Hematopoietic multipotent progenitor cell treated with erythropoietin and hydrocortisone succinate and interleukin-3 and kit ligand, for 4 days (in vitro differentiated cells): ENCODE measurements around the gene LZTS2.

Source experiments
- DNase-seq: peaks from one replicate; pipeline ENCODE4 v3.0.0-alpha.2; 2015

Gene LZTS2

DNA sequence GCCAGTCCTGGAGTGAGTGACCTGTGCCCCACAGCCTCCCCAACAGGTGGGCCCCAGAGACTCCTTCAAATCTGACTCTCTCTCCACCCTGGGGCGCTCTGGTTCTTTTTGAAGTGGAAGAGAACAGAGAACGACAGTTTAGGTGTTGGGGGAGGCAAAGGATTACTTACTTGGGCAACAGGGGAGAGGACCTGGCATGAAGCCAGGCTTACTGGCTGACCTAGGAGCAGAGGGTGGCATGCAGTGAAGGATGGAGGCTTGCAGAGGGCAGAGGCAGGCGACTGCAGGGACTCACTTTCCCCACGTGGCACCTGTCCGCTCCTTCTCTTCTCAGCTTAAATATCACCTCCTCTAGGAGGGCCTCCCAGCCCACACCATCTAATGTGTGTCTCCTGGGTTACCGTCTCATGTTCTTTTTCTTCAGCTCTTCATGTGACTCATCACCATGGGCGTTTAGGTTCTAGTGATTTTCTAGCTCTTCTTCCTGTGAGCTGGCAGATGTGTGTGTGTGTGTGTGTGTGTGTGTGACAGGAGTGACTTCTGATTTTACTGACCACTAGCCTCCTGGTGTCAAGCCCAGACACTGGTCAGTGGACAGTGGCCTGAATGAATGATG is 15.5 kb downstream of the LZTS2 start:
- DNase-seq, result peak; percentile 35

DNA sequence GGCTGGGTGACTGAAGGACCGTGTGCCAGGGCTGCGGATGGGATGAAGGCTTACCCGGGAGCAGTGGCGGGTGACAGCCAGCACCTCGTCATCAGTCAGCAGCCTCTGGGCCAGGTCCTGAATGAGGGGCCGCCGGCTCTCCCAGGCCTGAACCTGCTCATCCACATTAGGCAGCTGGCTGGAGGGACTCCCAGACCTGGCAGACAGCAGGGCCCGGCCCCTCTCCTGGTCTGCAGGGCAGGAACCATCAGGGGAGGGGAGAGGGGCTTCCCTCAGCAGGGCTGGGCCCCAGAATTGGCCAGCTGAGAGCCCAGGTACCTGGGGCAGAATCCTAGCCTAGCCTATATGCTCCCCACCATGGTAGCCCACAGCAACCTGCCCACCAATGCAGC is 16.0 kb downstream of the LZTS2 start:
- DNase-seq, result no peak

DNA sequence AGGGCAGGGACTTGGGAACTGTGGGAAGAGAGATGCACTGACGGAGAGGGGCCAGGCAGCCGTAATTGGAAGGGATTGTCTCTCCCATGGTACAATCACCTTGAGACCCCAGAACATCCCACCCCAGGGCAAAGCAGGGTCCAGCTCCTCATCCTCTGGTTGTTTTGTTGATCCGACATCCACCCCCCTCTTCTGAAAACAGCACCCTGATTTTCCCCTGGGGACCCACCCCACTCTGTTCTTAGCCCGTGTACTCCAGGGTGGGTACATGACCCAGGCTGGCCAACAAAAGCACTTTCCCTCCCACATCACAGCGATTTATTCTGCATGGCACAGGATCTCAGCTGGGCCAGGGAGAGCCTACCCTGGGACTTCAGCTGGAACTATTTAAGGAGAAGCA is 17.2 kb downstream of the LZTS2 start:
- no peak for DNase-seq

DNA sequence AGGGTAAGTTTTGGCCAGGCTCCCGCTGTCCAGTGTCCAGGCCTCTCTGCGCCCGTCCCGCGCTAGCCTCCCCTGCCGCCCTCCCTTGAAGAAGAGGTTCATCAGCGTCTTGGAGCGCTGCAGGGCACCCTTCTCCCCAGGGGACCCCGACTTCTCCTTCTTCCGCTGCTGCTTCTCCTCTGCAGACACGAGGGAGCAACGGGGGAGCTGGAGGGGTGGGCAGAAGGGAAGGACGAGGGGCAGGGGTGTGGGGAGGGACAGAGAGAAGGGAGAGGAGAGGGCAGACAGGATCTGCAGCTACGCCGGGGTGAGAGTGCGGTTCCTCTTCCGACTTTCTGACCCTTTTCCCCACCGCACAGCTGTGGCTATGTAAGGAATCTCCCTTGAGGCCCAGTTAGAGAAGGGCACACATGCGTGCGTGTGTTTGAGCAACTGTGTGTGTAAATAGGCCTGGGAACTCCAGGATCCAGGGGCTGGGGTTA is 18.6 kb downstream of the LZTS2 start:
- DNase-seq, result no peak

DNA sequence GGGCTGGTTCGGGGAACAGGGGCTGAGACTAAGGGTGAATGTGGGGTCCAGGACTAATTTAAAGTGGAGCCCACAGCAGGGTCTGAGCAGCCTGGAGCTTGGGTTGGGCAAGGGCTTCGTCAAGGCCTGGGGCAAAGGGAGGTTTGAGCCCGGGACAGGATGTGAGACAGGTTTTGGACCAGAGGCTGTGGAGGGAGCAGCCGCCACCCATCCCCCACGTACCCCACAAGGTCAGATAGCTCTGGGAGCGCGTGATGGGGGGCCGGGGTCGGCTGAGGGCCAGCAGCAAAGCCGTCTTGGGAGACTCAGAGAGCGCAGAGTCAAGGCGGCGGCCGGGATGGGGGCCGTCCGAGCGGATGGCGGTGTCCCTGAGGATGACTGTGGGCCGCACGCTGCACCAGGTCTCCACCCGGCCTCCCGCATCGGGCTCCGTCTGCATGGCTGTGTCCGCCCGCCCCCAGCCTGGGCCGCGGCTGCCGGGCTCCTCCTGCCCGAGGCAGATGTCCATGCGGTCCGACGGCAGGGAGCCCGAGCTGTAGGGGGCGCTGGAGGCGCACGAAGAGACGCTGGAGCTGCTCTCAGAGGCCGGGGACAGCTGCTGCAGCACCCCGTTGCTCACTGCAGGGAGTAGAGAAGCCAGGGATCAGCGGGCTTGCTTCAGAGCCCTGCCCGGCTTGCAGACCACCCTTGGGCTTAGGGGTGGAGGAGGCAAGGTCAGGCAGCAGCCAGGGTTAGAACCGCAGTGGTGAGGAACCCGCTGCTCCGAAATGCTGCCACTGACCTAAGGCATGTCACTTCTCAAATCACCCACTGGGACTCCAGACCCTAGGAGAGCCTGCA is 19.2 kb downstream of the LZTS2 start:
- peak; percentile 93 for DNase-seq

DNA sequence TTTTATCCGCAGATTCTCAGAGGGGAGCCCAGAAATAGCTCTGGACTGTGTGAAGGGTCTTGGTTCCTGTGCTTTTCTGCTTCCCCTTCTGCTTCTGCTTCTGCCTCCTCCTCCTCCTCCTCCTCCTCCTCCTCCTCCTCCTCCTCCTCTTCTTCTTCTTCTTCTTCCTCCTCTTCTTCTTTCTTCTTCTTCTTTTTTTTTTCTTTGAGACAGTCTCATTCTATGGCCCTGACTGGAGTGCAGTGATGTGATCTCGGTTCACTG is 19.8 kb downstream of the LZTS2 start:
- no peak for DNase-seq

DNA sequence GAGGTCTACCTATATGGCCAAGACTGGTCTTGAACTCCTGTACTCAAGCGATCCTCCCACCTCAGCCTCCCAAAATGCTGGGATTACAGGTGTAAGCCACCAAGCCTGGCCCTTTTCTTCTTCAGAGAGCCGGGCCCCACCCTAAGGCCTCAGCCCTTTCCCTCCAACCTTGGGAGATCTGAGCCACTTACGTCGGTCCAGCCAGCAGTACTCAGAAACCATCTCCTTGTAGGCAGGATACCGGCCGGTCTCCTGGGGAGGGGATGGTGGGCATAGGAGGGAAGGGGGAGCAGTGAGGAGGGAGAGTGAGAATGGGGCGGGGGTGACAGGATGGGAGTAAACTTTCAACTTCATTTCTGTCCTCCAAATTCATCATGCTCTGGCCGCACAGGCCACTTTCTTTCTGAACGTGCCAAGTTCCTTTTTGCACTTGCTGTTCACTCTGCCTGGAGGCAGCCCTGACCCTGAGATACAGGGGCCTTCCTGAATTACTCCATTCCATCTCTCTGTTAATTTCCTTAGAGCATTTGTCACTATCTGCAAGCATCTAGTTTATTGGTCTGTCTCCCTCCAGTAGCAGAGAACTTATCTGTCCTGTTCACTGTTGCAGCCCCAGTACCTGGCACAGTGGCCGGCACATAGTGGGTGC is 20.9 kb downstream of the LZTS2 start:
- no peak for DNase-seq

DNA sequence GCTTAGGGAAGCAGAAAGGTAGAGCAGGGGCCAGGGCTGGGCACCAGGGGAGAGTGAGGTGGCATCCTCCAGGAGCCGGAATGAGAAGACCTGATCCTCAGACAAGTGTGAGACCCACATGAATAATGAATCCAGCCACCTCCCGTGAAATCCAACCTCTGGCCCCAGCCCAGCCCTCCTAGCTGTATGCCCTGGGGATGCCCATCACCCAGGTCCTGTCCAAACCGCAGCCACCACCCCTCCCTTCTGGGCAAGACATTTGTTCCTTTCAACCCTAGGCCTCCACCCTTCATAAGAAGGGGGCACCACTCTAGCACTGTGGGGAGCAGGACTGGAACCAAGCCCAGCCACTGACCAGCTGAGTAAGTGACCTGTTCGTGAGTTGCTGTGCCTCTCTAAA is 21.6 kb downstream of the LZTS2 start:
- DNase-seq, result no peak

DNA sequence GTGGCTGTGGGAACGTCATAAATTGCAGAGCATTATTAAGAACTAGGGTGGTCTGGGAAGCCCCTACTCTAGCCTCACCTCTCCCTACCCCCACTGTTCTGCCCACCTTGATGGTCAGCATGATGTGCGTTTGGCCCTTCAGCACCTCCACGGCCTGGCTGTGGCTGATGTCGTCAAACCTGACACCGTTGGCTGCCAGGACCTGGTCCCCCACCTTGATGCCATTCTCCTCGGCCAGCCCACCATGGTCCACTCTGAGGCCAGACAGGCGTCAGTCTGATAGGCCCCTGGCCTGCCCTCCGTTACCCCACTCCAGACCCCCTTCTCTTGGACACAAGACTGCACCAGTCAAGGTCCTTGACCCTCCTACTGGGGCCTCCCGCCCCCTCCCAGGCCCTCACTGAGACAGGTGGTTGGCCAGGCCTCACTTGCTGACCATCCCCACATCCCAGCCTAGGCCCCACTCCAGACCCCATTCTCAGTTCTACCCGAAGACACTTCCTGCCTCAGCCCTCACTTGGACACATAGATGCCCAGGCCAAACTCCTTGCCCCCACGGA is 22.2 kb downstream of the LZTS2 start:
- DNase-seq, result no peak

DNA sequence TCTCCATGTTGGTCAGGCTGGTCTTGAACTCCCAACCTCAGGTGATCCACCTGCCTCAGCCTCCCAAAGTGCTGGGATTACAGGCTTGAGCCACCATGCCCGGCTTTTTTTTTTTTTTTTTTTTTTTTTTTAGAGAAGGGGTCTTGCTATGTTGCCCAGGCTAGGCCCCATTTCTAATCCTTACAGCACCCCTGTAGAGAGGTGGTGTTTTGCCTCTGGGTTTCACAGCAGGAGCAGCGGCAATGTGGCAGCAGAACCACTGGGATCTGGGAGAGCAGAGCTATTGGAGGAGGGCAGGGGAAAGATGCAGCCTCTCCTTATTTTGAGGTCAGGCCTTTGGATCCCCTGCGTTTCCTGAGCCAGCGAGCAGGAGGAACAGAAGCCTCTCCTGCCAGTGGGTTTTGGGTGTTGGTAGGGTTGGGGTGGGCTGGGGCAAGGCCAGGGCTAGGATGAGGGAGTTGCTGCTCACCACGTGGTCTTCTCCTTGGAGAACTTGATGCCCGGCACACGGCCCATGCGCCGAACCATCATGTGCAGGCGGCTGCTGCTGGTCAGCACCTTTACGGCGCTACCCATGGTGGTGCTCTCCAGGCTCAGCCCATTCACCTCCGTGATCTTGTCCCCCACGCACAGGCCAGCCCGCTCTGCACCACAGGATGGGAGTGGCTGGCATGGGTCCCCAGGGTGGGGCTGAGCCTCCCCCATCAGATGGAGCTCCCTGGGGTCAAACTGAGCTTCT is 23.5 kb downstream of the LZTS2 start:
- DNase-seq, result no peak

DNA sequence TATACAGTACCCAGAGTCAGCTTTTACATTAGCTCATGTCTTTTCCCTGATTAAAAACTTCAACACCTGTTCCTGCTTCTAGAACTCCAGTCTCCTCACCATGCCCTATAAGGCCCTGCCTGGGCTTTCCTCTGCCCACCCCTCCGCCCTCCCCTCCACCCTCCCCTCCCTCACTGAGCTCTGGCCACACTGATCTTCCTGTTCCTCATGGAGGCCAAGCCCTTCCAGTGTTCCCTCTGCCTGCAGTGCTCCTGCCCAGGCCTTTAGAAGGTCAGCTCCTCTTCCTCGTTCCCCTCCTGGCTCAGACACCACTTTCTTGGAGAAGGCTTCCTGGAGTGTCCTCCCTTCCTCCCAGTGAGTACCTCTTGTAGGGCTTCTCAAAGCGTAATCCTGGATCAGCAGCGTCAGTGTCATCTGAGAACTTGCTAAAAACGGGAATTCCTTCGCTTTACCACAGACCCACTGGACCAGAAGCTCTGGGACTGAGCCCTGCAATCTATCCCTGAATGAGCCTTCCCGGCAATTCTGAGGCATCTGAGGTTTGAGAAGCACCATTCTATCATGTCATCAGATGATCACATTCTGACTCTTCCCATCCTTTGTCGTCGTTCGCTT is 27.6 kb downstream of the LZTS2 start:
- DNase-seq, result no peak

DNA sequence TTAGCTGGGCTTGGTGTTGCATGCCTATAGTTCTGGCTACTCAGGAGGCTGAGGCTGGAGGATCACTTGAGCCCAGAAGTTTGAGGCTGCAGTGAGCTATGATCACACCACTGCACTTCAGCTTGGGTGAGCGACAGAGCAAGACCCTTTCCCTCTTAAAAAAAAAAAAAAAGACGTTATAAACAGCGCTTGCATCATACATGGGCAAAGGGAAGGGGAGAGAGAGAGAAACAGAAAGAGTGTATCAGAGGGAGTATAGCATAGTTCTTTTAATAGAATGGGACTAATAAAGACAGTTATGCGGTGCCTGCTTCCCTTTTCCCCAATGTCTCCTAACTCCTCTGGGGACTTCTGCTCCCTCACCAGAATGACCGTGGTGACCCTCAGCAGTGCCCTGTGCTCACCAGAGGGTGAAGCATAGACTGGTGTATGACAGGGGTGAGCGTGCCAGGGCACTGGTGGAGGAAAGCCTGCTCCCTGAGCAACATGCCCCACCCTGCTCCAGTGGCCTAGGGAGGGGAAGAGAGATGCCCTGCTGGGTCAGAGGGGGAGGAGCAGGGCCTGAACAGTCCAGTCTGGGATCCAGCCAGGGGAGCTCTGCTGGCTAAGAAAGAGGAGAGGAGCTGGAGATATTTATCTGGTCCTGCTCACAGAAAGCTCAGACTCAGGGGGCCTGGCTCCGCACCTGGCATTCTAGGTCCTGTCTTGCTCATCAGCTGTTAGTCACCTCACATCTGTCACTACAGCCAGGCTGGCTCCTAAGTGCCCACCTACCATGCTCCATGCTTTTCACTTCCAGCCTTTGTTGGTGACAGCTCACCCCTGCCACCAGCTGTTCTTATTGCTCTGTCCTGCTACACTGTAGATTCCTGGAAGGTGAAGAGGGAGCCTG is 29.1 kb downstream of the LZTS2 start:
- DNase-seq, result no peak

DNA sequence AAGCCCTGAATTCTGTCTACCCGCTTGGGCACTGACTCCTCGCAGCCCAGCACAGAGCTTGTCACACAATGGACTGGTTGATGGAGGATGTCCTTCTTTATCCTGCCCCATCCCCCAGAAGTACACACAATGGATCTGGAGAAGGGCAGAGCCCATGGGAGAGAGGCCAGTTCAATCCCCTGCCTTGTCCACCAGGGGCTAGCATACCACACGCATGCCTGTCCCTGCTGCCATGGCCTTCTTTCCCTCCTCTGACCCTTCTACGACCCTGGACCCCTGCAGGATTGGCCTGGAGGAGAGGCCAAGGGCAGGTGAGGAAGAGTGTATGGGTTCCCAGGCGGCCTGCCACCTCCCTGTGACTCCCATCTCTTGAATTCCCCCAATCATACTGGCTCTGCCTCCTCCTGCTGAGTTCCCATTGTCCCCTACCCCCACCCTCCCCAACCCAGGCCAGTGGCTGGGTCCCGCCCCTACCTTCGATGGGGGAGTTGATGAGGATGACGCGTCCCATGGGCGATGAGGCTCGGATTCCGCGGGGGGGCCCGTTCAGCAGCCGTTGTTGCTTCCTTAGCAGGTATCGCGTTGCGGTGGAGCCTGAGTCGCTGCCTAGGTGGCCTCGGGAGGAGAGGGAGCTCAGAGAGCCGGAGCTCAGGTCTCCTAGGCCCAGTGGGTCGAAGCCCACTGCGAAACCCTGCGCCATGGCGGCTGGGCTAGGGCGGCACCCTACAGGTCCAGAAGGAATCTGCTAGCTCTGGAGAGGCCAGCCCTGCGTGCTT is 30.1 kb downstream of the LZTS2 start:
- no peak for DNase-seq

DNA sequence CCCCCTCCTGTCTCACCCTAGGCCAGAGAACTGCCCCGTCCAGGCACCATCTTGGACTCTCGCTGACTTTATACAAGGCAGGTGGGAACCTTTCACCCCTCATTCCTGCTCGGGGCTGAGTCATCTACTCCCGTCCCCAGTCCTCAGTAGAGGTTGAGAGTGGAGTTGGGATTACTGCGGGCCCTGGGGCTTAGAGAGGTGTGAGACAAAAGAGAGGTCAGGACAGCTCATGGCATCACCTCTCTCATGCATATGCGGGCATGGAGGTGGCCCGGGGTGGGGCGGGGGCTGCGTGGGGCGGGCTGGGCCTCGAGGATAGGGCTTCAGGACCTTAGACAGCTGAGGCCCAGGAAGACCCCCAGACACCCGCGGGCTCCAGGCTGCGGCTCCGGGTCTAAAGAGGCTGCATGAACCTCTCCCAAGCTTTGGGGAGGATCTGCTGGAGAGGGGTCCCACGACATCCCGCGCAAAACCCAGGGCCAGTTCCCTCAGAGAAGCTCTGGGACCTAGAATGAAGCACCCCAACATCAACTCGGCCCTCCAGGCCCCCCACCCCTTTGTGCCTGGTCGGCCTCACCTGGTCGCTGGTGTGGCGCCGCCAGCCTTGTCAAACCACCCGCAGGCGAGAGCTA is 31.0 kb downstream of the LZTS2 start:
- no peak for DNase-seq

DNA sequence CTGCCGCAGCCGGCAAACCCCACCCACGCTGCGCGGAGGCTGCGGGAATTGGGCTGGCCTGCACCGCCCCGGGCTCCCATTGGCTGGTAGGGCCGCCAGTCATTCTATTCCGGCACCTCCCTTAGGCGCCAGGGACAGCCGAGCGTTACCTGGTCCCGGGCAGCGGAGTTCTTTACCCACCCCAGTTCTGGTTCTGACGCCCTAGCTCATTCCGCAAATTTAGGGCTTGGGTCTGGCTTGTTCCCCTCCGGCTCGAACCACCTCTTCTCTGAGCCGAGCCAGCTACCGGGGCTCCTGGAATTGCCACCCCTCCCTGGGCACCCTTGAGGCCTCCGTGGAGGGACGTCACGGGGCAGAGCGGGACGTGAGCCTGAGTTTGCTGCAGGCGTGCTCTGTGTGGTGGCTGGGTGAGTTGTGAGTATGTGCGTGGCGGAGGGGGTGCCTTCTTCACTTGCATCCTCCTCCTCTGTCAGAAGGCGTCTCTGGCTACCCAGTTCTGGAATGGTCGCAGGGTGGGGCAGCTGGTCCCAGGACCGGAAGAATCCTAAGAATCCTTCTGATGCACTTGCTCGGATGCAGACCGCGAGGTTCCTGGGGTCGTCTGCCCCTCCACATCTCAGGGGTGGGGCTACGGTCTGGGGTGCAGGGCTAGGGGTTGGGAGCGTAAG is 31.7 kb downstream of the LZTS2 start, which contains the start of the genes PDZD7 and SFXN3:
Gene PDZD7, minus strand, starts transcription at position 2 of the 668 bp plus-strand sequence. CDS start 910 bp downstream, outside the sequence.
Gene SFXN3, plus strand, starts transcription at position 107 of the 668 bp plus-strand sequence. CDS start 3,461 bp downstream, outside the sequence.
- DNase-seq, result peak; percentile 93

DNA sequence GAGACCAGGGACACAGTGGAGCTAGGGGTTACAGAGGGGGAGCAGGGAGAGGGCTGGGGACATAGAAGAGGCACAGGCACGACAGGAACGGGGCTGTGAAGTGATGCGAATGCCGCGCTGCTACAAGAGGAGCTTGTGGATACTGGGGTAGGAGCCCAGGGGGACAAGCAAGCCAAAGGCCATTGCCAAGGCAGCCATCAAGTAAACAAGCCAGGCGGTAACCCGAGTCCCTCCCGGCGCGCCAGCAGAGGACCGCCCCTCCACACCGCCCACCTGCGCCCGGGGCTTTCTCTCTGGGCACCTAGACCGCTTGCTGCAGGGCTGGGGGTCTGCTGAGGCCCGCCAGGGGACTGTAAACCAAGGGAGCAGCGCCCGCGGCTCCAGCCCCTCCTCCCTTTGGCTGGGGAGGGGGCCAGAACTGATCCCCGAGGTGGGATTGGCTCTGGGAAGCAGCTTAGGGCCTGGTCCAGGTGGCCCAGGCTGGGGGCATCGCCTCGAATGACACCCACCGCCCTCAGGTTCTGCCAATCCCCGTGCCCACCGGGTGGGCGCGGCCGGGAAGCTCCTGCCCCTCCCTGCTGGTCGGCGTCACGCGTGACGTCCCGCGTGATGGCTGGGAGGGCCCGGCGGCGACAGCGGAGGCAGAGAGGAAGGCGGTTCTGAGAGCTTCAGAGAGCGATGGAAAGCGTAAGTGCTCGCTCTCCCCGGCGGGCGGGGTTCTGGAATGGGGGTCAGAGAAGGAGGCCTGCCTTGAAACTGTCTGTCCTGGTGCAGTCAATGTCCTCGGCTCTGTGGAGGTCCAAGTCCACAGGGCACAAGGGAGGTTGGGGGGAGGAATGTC is 32.4 kb downstream of the LZTS2 start:
- peak; percentile 80 for DNase-seq

DNA sequence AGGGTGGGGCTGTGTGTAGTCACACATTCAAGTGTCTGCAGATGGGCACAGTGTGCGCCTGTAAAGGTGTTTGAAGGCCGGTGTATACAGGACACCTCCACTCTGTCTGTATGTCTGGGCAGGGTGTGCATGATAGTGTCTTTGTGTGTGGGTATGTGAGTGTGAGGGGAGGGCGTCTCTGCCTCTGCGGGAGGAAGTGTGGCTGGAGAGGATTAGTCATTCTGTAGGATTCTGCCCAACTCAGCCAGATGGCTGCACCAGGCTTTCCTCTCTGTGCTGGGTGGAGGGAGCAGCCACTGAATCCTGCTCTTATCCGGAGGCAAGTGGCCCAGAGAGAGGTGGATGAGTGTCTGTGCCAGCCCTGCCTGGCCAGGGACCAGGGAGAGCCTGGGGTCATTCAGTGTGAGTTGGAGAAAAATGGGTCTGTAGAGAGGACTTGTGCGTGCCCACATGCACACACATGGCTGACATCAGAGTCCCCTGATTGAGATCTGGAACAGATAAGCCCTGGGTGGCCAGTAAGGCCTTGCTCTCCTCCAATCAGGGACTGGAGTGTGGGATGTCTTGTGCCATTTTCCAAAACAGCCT is 33.1 kb downstream of the LZTS2 start:
- DNase-seq, result peak; percentile 93

DNA sequence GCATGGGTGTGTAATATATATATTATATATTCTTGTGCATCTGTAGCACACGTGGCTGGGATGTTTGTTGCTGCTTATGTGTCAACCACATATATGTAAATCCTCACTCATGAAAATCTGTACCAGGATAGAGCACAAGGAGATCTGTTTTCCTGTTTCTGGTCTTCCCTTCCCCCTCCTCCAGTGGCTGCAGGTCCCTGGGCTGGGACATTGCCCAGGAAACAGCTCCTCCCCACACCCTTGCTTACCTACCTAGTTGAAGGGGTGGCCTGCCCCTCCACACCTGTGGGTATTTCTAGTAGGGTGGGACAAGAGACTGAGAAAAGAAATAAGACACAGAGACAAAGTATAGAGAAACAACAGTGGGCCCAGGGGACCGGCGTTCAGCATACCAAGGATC is 33.7 kb downstream of the LZTS2 start:
- DNase-seq, result no peak
